GM19463 (cell line): Measurements from ENCODE around the gene DIAPH1.

ENCODE experiments used
- ATAC-seq: cut with Tn5 transposase; IDR thresholded peaks from one replicate; pipeline ENCODE4 v1.9.1; 2021; ENCODE audit warnings: mild to moderate bottlenecking, moderate library complexity; ENCODE audit not compliant: unreplicated experiment

DIAPH1 gene

GRCh38 chr5:141487131-141487530 is 131.7 kb downstream of the DIAPH1 start:
- ATAC-seq, result no peak

GRCh38 chr5:141486091-141486490 is 132.7 kb downstream of the DIAPH1 start:
- ATAC-seq, result no peak

GRCh38 chr5:141485321-141486055 is 133.3 kb downstream of the DIAPH1 start:
- ATAC-seq, result no peak

- no peak for ATAC-seq
These were observed 134.0 kb downstream of the DIAPH1 start, which contains the start of gene PCDHGC4 for GRCh38 chr5:141484641-141485311. TSS of gene PCDHGC4 (plus strand) at chr5:141485030. CDS start at chr5:141485174, 144 bp downstream.

- ATAC-seq, result no peak
These were observed 134.5 kb downstream of the DIAPH1 start for GRCh38 chr5:141484310-141484640.

- ATAC-seq, result no peak
These were observed 134.9 kb downstream of the DIAPH1 start for GRCh38 chr5:141483902-141484301.

- ATAC-seq, result no peak
These were observed 139.0 kb downstream of the DIAPH1 start for GRCh38 chr5:141479776-141480175.

- ATAC-seq, result no peak
These were observed 140.4 kb downstream of the DIAPH1 start for GRCh38 chr5:141478321-141478945.

- ATAC-seq, result no peak
These were observed 141.0 kb downstream of the DIAPH1 start for GRCh38 chr5:141477815-141478214.

GRCh38 chr5:141477044-141477575 is 141.7 kb downstream of the DIAPH1 start:
- no peak for ATAC-seq

- ATAC-seq, result peak; percentile 24
These were observed 142.5 kb downstream of the DIAPH1 start for GRCh38 chr5:141476132-141476911.

GRCh38 chr5:141475625-141476131 is 143.1 kb downstream of the DIAPH1 start, which contains the start of gene PCDHGC3:
TSS of gene PCDHGC3 (plus strand) at chr5:141475966. CDS start at chr5:141476117, 151 bp downstream.
- peak; percentile 99 for ATAC-seq

- no peak for ATAC-seq
These were observed 153.4 kb downstream of the DIAPH1 start for GRCh38 chr5:141465351-141465750.
